GM21526 (cell line): ENCODE results near the gene CYP3A7.
"Not testable (repeated sequence)": the region's sequence is repeated elsewhere in the genome, so short reads cannot be mapped to it uniquely, and the experiment has no call there.

ENCODE experiments used
- ATAC-seq: cut with Tn5 transposase; IDR thresholded peaks from one replicate; pipeline ENCODE4 v1.9.1; 2021; ENCODE audit warnings: moderate library complexity; ENCODE audit not compliant: unreplicated experiment, low FRiP score

The CYP3A7 gene

DNA sequence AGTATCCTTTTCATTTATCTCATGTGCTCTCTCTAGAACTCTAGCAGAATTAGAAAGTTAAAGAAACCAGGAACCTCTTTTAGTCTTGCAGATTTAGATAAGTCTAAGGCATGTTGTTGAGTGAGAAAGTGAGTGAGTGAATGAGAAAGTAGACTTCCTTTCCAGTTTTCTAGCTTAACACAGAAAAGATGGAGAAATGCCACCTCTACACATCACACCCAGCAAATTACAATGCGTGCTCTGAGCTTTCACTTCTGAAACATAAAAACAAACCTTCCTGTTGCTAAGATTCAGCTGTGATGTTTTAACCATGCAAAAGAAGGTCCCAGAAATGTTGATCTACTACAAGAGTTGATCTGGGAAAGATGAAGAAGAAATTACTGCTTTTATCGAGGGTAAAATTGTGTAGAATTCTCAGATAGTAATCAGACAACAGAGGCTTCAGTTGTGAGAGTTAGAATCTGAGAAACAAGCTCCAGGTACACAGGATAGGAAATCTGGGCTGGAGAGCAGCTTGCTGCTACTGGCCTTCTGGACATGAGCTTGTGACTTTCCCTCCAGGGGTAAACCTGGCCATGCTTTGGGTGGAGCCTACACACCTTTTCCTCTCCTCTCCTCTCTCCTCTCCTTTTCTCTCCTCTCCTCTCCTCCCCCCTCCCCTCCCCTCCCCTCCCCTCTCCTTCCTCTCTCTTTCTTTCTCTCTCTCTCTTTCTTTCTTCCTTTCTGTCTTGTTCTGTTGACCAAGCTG, 59.8 kb downstream of the CYP3A7 start:
- no peak for ATAC-seq

- no peak for ATAC-seq
Measured at GRCh38 chr7:99672573-99672972, 62.4 kb downstream of the CYP3A7 start.

DNA sequence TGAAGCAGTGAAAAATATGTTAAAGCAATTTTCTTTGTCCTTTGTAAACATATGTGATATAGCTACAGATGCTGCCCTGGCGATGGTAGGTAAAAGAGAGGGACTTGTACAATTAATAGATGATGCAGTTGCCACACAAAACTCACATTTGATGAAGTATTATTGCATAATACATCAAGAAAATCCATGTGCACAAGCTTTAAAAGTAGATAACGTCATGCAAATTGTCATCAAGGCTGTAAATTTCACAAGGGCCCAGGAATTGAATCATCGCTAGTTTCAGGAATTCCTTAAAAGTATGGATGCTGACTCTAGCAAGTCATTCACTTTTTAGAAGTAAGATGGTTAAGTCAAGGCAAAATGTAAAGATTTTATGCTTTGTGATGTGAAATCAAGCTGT, 65.2 kb downstream of the CYP3A7 start:
- ATAC-seq, result no peak

DNA sequence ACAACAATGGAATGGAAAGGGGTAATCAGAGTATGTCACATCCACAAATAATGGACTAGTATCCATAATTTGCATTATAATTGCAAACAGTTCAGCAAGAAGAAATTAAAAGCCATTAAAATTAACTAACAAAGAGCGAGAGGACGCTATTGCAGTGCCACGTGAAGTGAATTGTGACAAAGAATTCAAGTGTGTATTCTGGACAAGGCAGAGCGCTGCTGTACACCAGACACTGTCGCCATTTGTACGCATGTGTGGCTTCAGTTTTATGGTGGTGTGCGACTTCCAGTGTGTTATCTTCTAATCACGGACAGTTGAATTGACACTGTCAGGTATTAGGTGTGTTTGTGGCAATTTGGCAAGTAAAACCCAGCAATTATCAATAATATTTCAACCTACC, 66.5 kb downstream of the CYP3A7 start:
- ATAC-seq, result no peak

- ATAC-seq, result no peak
Measured at GRCh38 chr7:99667179-99667578, 67.8 kb downstream of the CYP3A7 start.

GRCh38 chr7:99666013-99666395, 69.0 kb downstream of the CYP3A7 start:
- no peak for ATAC-seq

DNA sequence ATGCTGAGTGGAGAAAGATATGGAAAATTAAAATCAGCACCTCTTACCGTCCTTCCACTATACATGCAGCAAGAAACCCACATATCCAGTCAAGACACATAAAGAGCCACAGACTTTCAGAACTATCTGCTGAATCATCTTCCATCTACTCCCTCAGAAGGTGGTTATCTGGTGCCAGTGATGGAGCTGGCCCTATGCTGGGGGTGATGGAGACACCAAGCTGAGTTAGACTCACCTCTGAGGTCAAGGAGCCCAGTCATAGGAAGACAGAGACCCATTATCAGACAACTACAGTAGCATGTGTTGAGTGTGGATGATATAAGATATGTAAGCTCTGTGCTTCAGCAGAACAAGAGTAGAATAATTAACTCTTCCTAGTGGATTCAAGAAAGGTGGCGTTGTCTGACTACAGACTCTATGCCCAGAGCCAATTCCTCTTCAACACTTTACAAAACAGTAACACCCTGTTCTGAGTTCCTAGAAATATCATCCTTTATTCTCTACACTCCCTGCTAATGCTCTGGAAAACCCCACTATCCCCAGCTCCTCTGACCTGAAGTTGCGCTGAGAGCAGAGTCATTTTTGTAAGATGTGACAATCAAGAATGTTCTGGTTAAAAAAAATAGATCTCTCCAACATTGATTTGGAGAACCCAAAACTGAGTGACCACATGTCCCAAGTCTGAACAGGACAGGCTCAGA, 69.5 kb downstream of the CYP3A7 start:
- ATAC-seq, result no peak

DNA sequence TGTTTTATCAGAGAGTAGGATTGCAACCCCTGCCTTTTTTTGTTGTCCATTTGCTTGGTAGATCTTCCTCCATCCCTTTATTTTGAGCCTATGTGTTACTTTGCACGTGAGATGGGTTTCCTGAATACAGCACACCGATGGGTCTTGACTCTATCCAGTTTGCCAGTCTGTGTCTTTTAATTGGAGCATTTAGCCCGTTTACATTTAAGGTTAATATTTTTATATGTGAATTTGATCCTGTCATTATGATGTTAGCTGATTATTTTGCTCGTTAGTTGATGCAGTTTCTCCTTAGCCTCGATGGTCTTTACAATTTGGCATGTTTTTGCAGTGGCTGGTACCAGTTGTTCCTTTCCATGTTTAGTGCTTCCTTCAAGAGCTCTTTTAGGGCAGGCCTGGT, 77.1 kb downstream of the CYP3A7 start:
- ATAC-seq, result not testable (repeated sequence)
